CD4-positive, alpha-beta T cell (primary cell): Measurements from ENCODE around the gene BDKRB1. TPM values are rescaled to one million over a fixed set of nuclear protein-coding genes. Genes with fewer than 3 reads are reported as not detected.

Experiments
- ATAC-seq: fragments of 200-7000 bp; cut with Tn5 transposase; one replicate; pipeline ENCODE4 v1.10.0; 2022; ENCODE audit warnings: mild to moderate bottlenecking; ENCODE audit not compliant: poor library complexity
- CTCF ChIA-PET: fragments of 350-600 bp; sonication (Branson Sonifier 250); formaldehyde crosslinking; loops from one replicate; lab custom pipeline; 2021; ENCODE audit warnings: antibody characterized with exemption, inconsistent platforms; lab: Charles Lee
- POLR2A ChIA-PET: fragments of 350-600 bp; sonication (Branson Sonifier 250); formaldehyde crosslinking; loops from one replicate; lab custom pipeline; 2021; ENCODE audit warnings: antibody characterized with exemption, inconsistent platforms; lab: Charles Lee
- DNase-seq, 14 experiments: peaks; one replicate each; pipeline ENCODE4 v3.0.0-alpha.2; 2013 to 2020; ENCODE audit warnings: mixed read lengths in 2 of 14
- H3K27ac ChIP-seq, 2 donors: one replicate each; pipeline versions ENCODE4 v1.5.1 to v1.7.0; 2013; ENCODE audit warnings: low read length in 2 of 2, low read depth in 1 of 2, mild to moderate bottlenecking in 1 of 2
- H3K27me3 ChIP-seq, 2 experiments: 1 replicate in 1 of 2; 2 replicates in 1 of 2; pipeline versions ENCODE4 v1.6.1 to v1.7.0; 2013; ENCODE audit warnings: low read length in 2 of 2, control low read depth in 1 of 2, mild to moderate bottlenecking in 1 of 2, moderate library complexity in 1 of 2; ENCODE audit not compliant: insufficient read depth in 2 of 2, control insufficient read depth in 1 of 2
- H3K36me3 ChIP-seq: one replicate; pipeline ENCODE4 v1.6.1; 2013; ENCODE audit warnings: low read length, control low read depth; ENCODE audit not compliant: insufficient read depth
- H3K4me1 ChIP-seq: one replicate; pipeline ENCODE4 v1.6.1; 2013; ENCODE audit warnings: low read length, control low read depth; ENCODE audit not compliant: insufficient read depth
- H3K4me3 ChIP-seq: one replicate; pipeline ENCODE4 v1.5.1; 2013; ENCODE audit warnings: mild to moderate bottlenecking, low read length, moderate library complexity
- H3K9me3 ChIP-seq, 2 experiments: 1 replicate in 1 of 2; 2 replicates in 1 of 2; pipeline versions ENCODE4 v1.6.1 to v1.7.0; 2013; ENCODE audit warnings: low read length in 2 of 2, mild to moderate bottlenecking in 2 of 2, control low read depth in 1 of 2, moderate library complexity in 1 of 2; ENCODE audit not compliant: control insufficient read depth in 1 of 2, insufficient read depth in 1 of 2
- H3K27ac Mint-ChIP-seq: one replicate; pipeline ENCODE4 v1.8.0; 2020; ENCODE audit warnings: mixed read lengths
- H3K27me3 Mint-ChIP-seq: one replicate; pipeline ENCODE4 v1.8.0; 2021; ENCODE audit warnings: mixed read lengths
- H3K36me3 Mint-ChIP-seq: one replicate; pipeline ENCODE4 v1.8.0; 2021; ENCODE audit warnings: low read depth, mixed read lengths
- H3K4me1 Mint-ChIP-seq: one replicate; pipeline ENCODE4 v1.8.0; 2021; ENCODE audit warnings: low read depth, mixed read lengths
- H3K4me3 Mint-ChIP-seq: one replicate; pipeline ENCODE4 v1.8.0; 2020; ENCODE audit warnings: mild to moderate bottlenecking, mixed read lengths
- H3K9me3 Mint-ChIP-seq: one replicate; pipeline ENCODE4 v1.8.0; 2020; ENCODE audit warnings: mixed read lengths
- CTCF ChIP-seq: fragments of 200-600 bp; IDR thresholded peaks from one replicate; pipeline ENCODE4 v1.8.0; 2022; ENCODE audit warnings: antibody characterized with exemption, mild to moderate bottlenecking
- intact Hi-C, 2 experiments: fragments of 100-400 bp; cut with DNase I in 1 of 2; cut with micrococcal nuclease in 1 of 2; formaldehyde crosslinking; loops; one replicate each; pipeline versions ENCODE4 v1.15.1 to v1.9.0; 2023 to 2025; cut with DNase I, micrococcal nuclease
- total RNA-seq, 174 experiments: library from RNA in 2 of 174; stranded (reverse) in 2 of 174; gene quantifications; one replicate each; pipeline ENCODE4 v1.2.3 and lab custom pipeline; 2021 to 2026

BDKRB1 gene
- total RNA-seq, 2 experiments from 2014 or later: not detected

GRCh38 chr14:96268431-96269358 is 12.7 kb downstream of the BDKRB1 start:
- ATAC-seq: no peak
- ChIA-PET CTCF (no interaction called here), POLR2A (no interaction called here)
- Mint-ChIP-seq H3K27me3 (peaks cover 11% of the 10 kb centered on the region), H3K4me1 (no peaks in the 10 kb centered on the region), H3K4me3 (no peak overlapping the region), H3K27ac (no peak overlapping the region), H3K9me3 (peaks cover 6% of the 10 kb centered on the region), H3K36me3 (no peaks in the 10 kb centered on the region)
- Histone ChIP-seq H3K4me3 (no peak overlapping the region), H3K36me3 (no peaks in the 10 kb centered on the region), H3K27me3 (no peaks in the 10 kb centered on the region), H3K9me3 (peaks cover 0 to 5% of the 10 kb centered on the region in 2 experiments), H3K27ac (no peak overlapping the region), H3K4me1 (no peaks in the 10 kb centered on the region)
- intact Hi-C loops: no loop called here
- no peak for DNase-seq
- no peak for TF ChIP-seq CTCF

DNA sequence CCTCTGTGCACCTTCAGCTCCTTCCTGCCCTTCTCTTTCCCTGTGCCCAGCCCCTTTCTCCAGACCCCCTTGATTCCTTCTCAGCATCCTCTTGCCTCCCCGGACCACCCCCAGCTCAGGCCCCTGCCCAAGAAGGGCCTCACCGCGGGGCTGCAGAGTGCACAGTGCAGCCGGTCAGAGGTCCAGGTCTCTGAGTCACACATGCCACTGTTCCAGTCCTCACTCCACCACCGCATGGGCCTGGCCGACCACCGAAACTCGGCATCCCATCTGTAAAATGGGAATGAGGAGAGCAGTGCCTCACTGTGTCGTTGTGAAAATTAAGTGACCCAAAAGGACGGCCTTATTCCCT is 13.3 kb downstream of the BDKRB1 start:
- ATAC-seq (no peak), DNase-seq (no peak)
- Histone ChIP-seq H3K27ac (no peak overlapping the region), H3K4me1 (no peaks in the 10 kb centered on the region), H3K36me3 (no peaks in the 10 kb centered on the region), H3K27me3 (no peaks in the 10 kb centered on the region), H3K4me3 (no peak overlapping the region), H3K9me3 (peaks cover 0 to 5% of the 10 kb centered on the region in 2 experiments)
- POLR2A ChIA-PET: no interaction called here
- intact Hi-C loops: no loop called here
- Mint-ChIP-seq H3K27me3 (peaks cover 11% of the 10 kb centered on the region), H3K4me1 (no peaks in the 10 kb centered on the region), H3K27ac (no peak overlapping the region), H3K4me3 (no peak overlapping the region), H3K9me3 (peaks cover 6% of the 10 kb centered on the region), H3K36me3 (no peaks in the 10 kb centered on the region)
- TF ChIP-seq CTCF: no peak
- CTCF ChIA-PET: no interaction called here

GRCh38 chr14:96270565-96271420 is 14.8 kb downstream of the BDKRB1 start:
- POLR2A ChIA-PET: no interaction called here
- ATAC-seq: no peak
- Mint-ChIP-seq H3K9me3 (peaks cover 6% of the 10 kb centered on the region), H3K27ac (no peak overlapping the region), H3K4me3 (no peak overlapping the region), H3K27me3 (peaks cover 10% of the 10 kb centered on the region), H3K4me1 (no peaks in the 10 kb centered on the region), H3K36me3 (no peaks in the 10 kb centered on the region)
- peaks cover 0 to 5% of the 10 kb centered on the region in 2 experiments for H3K9me3 ChIP-seq
- intact Hi-C loops: loop anchor here in 1 of 2 experiments (10.0 kb wide), 1 partner anchor 706 kb away; no protein-coding TSS in a partner anchor
- no peak for DNase-seq
- no peak for TF ChIP-seq CTCF
- no peaks in the 10 kb centered on the region for H3K36me3 ChIP-seq
- no peaks in the 10 kb centered on the region for H3K27me3 ChIP-seq
- H3K4me1 ChIP-seq: peaks cover 3% of the 10 kb centered on the region
- CTCF ChIA-PET: interaction anchor here (1.6 kb wide), 1 partner anchor 170 kb away, joined by 5 read pairs; no protein-coding TSS in a partner anchor
- H3K27ac ChIP-seq: no peak overlapping the region
- no peak overlapping the region for H3K4me3 ChIP-seq
